DOHH2 (cell line): ENCODE measurements around the gene MAP3K4.

Source experiments
- H3F3A ChIP-seq: fragments of 200-600 bp; sonication (generic), shearing (Covaris generic); 2 replicates; pipeline ENCODE4 v1.6.0; 2016; ENCODE audit warnings: antibody characterized with exemption, mild to moderate bottlenecking; ENCODE audit not compliant: control insufficient read depth, insufficient read depth
- H3K27ac ChIP-seq: fragments of 200-600 bp; sonication (generic); 2 replicates; pipeline ENCODE4 v1.5.1; 2014; ENCODE audit warnings: low read depth, mild to moderate bottlenecking, low read length, moderate library complexity
- H3K27me3 ChIP-seq: fragments of 200-600 bp; sonication (generic); 2 replicates; pipeline ENCODE4 v1.6.1; 2014; ENCODE audit warnings: mild to moderate bottlenecking, low read length, mixed read lengths; ENCODE audit not compliant: control insufficient read depth
- H3K36me3 ChIP-seq: fragments of 200-600 bp; sonication (generic); 2 replicates; pipeline ENCODE4 v1.6.1; 2014; ENCODE audit warnings: mild to moderate bottlenecking, low read length, moderate library complexity, mixed read lengths; ENCODE audit not compliant: control insufficient read depth
- H3K4me1 ChIP-seq: fragments of 200-600 bp; sonication (generic); 2 replicates; pipeline ENCODE4 v1.6.1; 2014; ENCODE audit warnings: mild to moderate bottlenecking, low read length, mixed read lengths; ENCODE audit not compliant: control insufficient read depth
- H3K4me2 ChIP-seq: fragments of 200-600 bp; sonication (generic); 2 replicates; pipeline ENCODE4 v1.6.0; 2014; ENCODE audit warnings: mild to moderate bottlenecking, low read length, moderate library complexity
- H3K4me3 ChIP-seq: fragments of 200-600 bp; sonication (generic); 2 replicates; pipeline ENCODE4 v1.5.1; 2014; ENCODE audit warnings: mild to moderate bottlenecking, low read length, mixed read lengths
- H3K79me2 ChIP-seq: fragments of 200-600 bp; sonication (generic); 2 replicates; pipeline ENCODE4 v1.6.1; 2014; ENCODE audit warnings: mild to moderate bottlenecking, low read length, mixed read lengths; ENCODE audit not compliant: control insufficient read depth
- H3K9me2 ChIP-seq: fragments of 200-600 bp; sonication (generic); replicated peaks from 2 replicates; pipeline ENCODE4 v1.6.1; 2014; ENCODE audit warnings: mild to moderate bottlenecking, low read length, mixed read lengths; ENCODE audit not compliant: control insufficient read depth
- H3K9me3 ChIP-seq: fragments of 200-600 bp; sonication (generic); 2 replicates; pipeline ENCODE4 v1.6.1; 2014; ENCODE audit warnings: antibody characterized with exemption, low read length, mixed read lengths; ENCODE audit not compliant: control insufficient read depth, insufficient read depth
- H4K20me1 ChIP-seq: fragments of 200-600 bp; sonication (generic); 2 replicates; pipeline ENCODE4 v1.6.0; 2014; ENCODE audit warnings: low read depth, mild to moderate bottlenecking, antibody characterized with exemption, low read length, moderate library complexity; ENCODE audit not compliant: control insufficient read depth, insufficient read depth
- EZH2phosphoT487 ChIP-seq: fragments of 200-600 bp; sonication (generic); IDR thresholded peaks from 2 replicates; pipeline ENCODE4 v1.6.1; 2017; ENCODE audit warnings: borderline replicate concordance, mild to moderate bottlenecking, antibody characterized with exemption, low read length, moderate library complexity, mixed read lengths
- TF ChIP-seq, protein P1 (sequence below): fragments of 200-600 bp; sonication (generic); IDR thresholded peaks from one replicate; pipeline ENCODE4 v1.5.1; 2014; ENCODE audit warnings: antibody characterized with exemption, mild to moderate bottlenecking, low read depth, low read length; ENCODE audit not compliant: poor library complexity, severe bottlenecking

MAP3K4 gene

DNA sequence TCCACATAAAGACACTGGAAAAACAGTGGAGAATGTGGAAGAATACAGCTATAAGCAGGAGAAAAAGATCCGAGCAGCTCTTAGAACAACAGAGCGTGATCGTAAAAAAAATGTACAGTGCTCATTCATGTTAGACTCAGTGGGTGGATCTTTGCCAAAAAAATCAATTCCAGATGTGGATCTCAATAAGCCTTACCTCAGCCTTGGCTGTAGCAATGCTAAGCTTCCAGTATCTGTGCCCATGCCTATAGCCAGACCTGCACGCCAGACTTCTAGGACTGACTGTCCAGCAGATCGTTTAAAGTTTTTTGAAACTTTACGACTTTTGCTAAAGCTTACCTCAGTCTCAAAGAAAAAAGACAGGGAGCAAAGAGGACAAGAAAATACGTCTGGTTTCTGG lies 57.1 kb downstream of the MAP3K4 start:
- Histone ChIP-seq H4K20me1 (no peaks in the 10 kb centered on the region), H3K9me3 (no peaks in the 10 kb centered on the region), H3K4me2 (no peak overlapping the region), H3K4me3 (no peak overlapping the region), H3K27me3 (no peaks in the 10 kb centered on the region), H3K4me1 (no peaks in the 10 kb centered on the region), H3F3A (no peaks in the 10 kb centered on the region), H3K36me3 (peaks cover 26% of the 10 kb centered on the region), H3K9me2 (no peaks in the 10 kb centered on the region), H3K79me2 (peaks cover 19% of the 10 kb centered on the region), H3K27ac (no peak overlapping the region)
- TF ChIP-seq, protein P1, sequence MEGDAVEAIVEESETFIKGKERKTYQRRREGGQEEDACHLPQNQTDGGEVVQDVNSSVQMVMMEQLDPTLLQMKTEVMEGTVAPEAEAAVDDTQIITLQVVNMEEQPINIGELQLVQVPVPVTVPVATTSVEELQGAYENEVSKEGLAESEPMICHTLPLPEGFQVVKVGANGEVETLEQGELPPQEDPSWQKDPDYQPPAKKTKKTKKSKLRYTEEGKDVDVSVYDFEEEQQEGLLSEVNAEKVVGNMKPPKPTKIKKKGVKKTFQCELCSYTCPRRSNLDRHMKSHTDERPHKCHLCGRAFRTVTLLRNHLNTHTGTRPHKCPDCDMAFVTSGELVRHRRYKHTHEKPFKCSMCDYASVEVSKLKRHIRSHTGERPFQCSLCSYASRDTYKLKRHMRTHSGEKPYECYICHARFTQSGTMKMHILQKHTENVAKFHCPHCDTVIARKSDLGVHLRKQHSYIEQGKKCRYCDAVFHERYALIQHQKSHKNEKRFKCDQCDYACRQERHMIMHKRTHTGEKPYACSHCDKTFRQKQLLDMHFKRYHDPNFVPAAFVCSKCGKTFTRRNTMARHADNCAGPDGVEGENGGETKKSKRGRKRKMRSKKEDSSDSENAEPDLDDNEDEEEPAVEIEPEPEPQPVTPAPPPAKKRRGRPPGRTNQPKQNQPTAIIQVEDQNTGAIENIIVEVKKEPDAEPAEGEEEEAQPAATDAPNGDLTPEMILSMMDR, result no peak
- TF ChIP-seq EZH2phosphoT487, result no peak

DNA sequence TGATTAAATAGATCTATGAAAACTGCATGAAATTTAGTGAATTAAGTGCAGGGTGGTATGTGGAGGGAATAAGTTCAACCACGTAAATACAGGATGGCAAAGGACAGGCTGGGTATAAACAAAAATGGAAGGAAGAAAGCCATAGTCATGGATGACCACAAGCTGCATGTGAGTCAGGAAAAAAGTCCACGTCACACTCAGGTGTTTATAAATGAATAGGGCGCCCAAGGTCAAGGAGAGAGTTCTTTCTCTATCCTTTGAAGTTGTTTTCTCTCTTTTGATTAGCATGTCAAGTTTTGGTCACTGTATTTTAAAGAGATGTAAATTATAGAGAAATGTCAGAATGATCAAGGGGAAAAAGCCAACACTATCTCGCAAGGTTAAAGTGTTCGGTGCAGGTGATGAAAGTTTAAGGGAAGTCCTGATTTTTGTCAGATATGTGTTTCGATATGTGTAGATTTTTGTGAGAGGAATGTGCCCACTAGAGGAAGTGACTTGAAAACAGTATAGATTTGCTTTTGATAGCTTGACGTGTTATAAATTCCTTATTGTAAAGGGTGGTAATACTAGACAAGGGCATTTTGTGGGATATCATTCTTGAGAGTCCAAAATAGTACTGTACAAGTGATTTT lies 58.7 kb downstream of the MAP3K4 start:
- Histone ChIP-seq H3F3A (no peaks in the 10 kb centered on the region), H4K20me1 (no peaks in the 10 kb centered on the region), H3K27me3 (no peaks in the 10 kb centered on the region), H3K4me3 (no peak overlapping the region), H3K27ac (no peak overlapping the region), H3K9me2 (no peaks in the 10 kb centered on the region), H3K79me2 (peaks cover 7% of the 10 kb centered on the region; the same call in 1 of the 2 replicates), H3K4me1 (0 out of 2 replicates have a peak, but pooled peaks cover 3% of the 10 kb centered on the region), H3K36me3 (peaks cover 15% of the 10 kb centered on the region), H3K9me3 (no peaks in the 10 kb centered on the region), H3K4me2 (no peak overlapping the region)
- no peak for TF ChIP-seq EZH2phosphoT487
- TF ChIP-seq, protein P1, result no peak

DNA sequence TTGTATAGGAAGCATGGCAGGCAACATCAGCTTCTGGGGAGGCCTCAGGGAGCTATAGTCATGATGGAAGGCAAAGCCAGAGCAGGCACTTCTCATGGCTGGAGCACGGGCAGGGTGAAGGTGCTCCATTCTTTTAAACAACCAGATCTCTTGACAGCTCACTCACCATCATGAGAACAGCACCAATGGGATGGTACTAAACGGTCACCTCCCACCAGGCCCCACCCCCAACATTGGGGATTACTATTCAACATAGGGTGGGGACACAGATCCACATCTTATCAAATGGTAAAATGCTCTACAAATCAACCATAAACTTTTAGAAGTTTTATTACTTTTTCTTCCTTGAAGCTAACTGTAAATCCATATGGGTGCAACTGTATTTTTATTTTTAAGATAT lies 61.5 kb downstream of the MAP3K4 start:
- Histone ChIP-seq H3K4me3 (no peak overlapping the region), H3K4me1 (peaks cover 31% of the 10 kb centered on the region), H3K36me3 (peaks cover 30% of the 10 kb centered on the region), H3K27ac (no peak overlapping the region), H3K27me3 (no peaks in the 10 kb centered on the region), H3F3A (no peaks in the 10 kb centered on the region), H3K4me2 (no peak overlapping the region), H4K20me1 (no peaks in the 10 kb centered on the region), H3K79me2 (peaks cover 26% of the 10 kb centered on the region), H3K9me2 (no peaks in the 10 kb centered on the region), H3K9me3 (no peaks in the 10 kb centered on the region)
- TF ChIP-seq, protein P1, result no peak
- TF ChIP-seq EZH2phosphoT487, result no peak
